Occipital lobe (tissue), 2 donors: Measurements from ENCODE around the gene ILK. TPM values are rescaled to one million over a fixed set of nuclear protein-coding genes. Genes with fewer than 3 reads are reported as not detected.
A peak's percentile ranks its signal among the peaks of the same experiment; 100 is the strongest.

ENCODE experiments used
- DNase-seq: peaks from one replicate; lab custom pipeline; 2025; lab: John Stamatoyannopoulos, UW
- total RNA-seq: library from RNA; depleted of rRNA; stranded (reverse); fragments of >200 nt; gene quantifications from one replicate; pipeline ENCODE4 v1.2.3, GENCODE V29; 2014

Gene ILK
- total RNA-seq, 1 donor from 2014 or later = 44.9 TPM

DNA sequence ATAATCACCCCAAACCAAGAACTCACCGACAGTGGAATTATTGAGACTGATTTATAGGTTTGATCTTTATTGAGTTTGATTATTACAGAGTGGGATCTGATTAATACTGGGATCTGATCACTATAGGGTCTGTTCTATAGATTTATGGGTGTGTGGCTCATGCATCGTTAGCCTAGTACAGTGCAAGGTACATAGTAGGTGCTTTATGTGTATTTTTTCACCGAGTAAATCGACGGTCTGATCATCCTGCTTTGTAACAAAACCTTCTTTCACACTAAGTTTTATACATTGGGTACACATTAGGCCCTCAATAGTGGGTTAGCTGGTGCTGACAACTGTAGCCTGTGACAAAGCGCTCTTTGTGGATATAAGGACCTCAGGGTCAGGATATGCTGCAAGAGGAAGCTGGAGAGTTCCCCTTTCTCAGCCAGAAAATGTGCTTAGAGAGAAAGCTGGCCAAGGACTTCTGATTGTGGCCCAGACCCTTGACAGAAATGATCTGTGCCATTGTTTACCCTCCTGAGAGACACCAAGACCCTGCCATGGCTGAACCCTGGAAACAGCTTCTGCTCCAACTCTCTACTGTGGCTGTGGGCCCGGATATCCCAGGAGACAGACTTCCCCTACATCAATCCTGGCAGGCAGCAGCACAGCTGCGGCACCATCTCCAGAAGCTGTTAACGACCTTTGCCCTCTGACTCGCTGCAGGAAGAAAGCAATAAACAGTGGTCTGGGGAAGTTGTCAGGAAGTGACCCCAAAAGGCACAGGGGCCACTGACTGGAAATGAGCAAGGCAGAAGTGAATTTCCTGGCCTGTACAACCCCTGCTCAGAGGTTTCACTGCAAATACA is 31.7 kb downstream of the ILK start:
- DNase-seq = peak; percentile 29

DNA sequence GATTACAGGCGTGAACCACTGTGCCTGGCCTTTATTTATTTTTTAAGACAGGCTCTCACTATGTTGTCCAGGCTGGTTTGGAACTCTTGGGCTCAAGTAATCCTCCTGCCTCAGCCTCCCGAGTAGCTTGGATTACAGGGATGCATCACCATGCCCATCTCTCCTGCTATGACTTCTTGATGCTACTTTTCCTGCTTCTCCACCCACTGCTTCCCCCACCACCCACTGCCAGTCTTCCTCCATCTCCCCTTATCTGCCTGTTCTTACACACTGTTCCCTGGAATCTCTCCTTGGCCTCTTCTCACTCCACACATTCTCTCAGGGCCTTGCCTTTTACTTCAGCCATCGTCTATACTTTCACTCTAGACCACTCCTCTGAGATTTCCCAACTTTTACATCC is 32.9 kb downstream of the ILK start:
- DNase-seq = no peak

DNA sequence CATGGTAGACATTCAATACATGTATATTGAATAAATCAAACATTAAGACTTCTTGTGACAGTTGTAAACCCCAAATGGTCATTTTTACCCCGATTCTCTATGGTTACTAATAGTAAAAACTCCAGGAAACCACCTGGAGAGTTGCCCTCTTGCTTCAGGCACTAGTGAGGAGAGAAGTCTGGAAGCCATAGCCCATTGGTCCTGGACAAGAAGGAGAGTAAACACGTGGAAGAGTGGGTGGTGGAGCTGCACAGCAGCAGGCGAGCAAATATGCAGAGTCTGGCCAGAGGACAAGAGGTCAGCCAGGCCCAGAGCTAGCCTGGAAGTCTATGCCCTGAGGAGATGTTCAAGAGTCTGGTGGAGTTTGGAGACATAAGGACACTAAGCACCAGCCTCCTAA is 34.3 kb downstream of the ILK start:
- no peak for DNase-seq

GRCh38 chr11:6638429-6638828 is 34.9 kb downstream of the ILK start:
- no peak for DNase-seq

- no peak for DNase-seq
Measured at GRCh38 chr11:6640036-6640984, 36.7 kb downstream of the ILK start.

DNA sequence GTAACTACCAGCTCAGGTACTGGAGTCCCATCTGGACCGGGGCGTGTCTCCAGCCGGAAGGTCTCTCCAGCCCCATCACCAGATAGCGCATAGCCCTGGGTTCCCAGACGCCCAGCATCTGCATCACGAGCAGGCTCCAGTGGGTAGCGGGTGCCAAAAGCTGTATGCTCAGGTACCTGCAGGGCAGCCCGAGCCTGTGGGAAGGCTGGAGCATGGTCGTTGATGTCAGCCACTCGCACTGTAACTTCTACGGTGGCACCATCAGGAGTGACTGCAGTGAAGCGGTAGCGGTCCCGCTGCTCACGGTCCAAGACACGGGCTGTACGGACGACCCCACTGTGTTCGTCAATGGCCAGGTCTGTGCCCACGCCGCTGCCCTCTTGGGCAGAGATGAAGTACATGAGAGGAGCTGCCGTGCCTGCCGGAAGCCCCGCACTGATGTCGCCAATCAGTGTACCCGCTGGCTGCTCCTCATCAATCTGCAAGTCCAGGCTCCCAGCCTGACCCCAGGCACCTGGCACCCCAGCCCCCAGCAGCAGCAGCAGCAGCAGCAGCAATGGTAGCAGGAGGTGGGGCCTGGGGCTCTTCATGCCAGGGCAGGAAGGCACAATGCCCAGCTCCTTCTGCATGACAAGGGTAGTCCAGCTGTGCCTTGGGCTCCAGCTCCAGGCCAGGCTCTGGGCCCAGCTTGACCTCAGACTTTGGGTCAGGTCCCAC is 37.6 kb downstream of the ILK start:
- DNase-seq = no peak

DNA sequence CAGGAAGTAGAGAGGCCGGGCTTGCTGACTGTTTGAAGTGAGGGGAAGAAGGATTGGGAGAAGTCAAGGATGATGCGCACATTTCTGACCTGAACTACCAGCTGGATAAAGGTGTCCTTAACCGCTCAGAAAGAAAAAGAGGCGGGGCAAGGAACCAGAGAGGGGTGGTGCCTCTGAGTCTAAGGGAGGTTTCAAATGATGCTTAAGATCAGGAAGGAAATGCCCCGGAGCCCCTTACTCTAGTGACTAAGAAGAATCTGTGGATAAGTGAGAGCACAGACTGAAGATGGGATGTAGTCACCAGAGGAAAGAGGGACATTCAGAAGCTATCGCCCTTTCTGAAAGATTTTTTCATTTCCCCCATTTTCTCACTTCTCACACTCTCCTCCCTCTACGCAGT is 39.4 kb downstream of the ILK start:
- DNase-seq = no peak

- DNase-seq = no peak
Measured at GRCh38 chr11:6646071-6646470, 42.5 kb downstream of the ILK start.

DNA sequence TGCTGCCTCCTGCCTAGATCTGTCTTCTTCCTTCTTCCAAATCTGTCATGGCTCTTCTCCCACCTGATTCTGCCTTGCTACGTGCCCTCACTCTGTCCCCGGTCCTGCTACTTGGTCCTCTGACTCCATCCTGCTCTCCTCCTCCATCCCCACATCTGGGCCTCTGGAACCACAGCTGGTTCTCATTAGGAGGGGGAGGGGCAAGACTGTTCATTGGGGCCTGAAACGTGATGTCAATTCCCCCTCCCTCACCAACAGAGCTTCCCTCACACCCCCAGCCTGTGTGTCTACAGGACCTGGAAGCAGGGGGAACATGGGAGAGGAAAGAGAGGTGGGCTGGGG is 43.0 kb downstream of the ILK start:
- DNase-seq = no peak

- DNase-seq = no peak
Measured at GRCh38 chr11:6646918-6647679, 43.5 kb downstream of the ILK start.

- no peak for DNase-seq
Measured at GRCh38 chr11:6647836-6648235, 44.3 kb downstream of the ILK start.

DNA sequence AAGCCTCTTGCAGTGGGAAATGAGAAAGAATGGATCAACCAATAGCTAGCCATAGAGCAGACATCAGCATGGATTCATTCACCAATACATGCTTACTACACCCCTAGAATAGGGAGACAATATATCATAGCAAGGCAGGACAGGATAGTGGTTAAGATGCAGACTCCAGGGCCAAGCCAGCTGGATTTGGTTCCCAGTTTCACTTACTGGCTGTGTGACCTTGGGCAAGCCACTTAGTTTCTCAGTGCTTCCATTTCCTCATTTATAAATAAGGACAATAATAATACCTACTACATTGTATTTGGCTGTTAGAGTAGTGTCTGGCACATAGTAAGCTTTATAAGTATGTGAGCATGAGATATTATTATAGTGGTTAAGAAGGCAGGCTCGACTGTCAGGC is 44.9 kb downstream of the ILK start:
- DNase-seq = no peak

DNA sequence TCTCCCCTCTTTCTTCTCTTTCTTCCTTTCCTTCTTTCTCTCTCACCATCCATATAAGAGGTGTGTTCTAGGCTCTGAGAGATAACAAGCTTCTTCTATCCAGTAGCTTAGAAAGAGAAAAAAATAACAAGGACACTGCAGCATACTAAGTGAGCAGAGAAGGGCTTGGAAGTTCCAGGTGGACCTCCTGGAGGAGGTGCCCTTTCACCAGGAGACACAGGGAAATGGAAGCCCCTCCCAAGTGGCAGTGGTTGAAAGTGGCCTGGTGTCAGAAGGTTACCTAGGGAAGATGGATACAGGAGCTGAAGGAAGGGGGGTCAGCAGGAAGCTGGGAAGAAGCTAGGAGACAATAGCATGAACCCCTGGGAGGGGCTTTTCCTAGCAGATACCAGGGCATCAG is 46.5 kb downstream of the ILK start:
- no peak for DNase-seq

- DNase-seq = no peak
Measured at GRCh38 chr11:6650980-6651379, 47.4 kb downstream of the ILK start.

GRCh38 chr11:6652182-6652581 is 48.6 kb downstream of the ILK start:
- no peak for DNase-seq

GRCh38 chr11:6653097-6653496 is 49.5 kb downstream of the ILK start:
- DNase-seq = no peak

DNA sequence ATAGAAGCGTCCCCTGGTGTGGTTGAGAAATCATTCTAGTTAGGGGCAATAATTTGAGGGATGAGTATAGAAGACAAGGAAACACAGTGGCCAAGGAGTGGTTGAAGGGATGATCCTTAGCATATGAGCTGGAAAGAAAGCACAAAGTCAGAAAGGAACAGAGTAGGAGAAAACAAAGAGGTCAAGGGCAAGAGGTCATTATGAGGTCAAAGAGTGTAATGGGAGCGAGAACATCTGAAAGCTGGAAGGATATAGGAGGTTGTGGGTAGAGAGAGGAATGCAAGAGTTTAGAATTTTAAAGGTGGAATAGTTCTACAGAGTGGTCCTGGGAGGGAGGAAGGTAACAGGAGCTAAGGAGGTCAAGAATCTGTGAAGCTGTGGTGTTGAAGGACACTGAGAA is 50.1 kb downstream of the ILK start:
- no peak for DNase-seq

- DNase-seq = no peak
Measured at GRCh38 chr11:6654281-6655019, 50.9 kb downstream of the ILK start.

GRCh38 chr11:6655020-6655789 is 51.6 kb downstream of the ILK start:
- DNase-seq = no peak
